Measurements from ENCODE around the gene FBXO28.
"Not testable (repeated sequence)": the region's sequence is repeated elsewhere in the genome, so short reads cannot be mapped to it uniquely, and the experiment has no call there.

Gene FBXO28, protein sequence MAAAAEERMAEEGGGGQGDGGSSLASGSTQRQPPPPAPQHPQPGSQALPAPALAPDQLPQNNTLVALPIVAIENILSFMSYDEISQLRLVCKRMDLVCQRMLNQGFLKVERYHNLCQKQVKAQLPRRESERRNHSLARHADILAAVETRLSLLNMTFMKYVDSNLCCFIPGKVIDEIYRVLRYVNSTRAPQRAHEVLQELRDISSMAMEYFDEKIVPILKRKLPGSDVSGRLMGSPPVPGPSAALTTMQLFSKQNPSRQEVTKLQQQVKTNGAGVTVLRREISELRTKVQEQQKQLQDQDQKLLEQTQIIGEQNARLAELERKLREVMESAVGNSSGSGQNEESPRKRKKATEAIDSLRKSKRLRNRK

DNA sequence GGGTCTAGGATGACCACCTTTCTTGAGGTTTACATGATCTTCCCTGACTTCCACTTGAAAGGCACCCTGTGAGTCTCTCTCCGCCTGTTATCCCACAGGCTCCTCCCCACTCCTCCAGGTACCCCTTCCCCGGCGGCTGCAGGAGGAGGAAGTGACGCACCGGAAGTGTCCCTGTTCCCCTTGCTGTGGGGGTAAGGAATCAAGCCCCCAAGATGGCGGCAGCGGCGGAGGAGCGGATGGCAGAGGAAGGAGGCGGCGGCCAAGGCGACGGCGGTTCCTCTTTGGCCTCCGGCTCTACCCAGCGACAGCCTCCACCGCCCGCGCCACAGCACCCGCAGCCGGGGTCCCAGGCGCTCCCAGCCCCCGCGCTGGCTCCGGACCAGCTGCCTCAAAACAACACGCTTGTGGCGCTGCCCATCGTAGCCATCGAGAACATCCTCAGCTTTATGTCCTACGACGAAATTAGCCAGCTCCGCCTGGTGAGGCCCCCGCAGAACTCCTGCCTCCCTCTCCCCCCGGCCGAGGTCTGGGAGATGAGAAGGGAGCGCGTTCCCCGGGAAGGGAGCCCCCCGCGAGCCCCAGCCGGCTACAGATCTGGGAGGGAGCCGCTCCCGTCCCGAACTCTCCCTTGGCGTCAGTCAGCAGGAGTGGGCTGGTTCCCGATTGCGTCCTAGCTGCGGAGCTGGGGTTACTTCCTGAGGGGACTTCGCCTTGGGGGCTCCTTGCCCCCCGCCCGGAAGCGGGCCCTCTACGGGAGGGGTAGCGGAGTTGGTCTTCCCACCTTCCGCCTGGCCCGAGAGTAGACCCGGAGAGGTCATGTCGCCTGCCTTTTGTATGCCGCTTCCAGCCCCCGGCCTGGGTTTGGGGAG, at the start of gene FBXO28:
Gene FBXO28, plus strand, starts transcription at position 194 of the 869 bp plus-strand sequence. Its CDS starts 19 bp downstream, at position 213.
- DNase-seq = peak; percentile 93

DNA sequence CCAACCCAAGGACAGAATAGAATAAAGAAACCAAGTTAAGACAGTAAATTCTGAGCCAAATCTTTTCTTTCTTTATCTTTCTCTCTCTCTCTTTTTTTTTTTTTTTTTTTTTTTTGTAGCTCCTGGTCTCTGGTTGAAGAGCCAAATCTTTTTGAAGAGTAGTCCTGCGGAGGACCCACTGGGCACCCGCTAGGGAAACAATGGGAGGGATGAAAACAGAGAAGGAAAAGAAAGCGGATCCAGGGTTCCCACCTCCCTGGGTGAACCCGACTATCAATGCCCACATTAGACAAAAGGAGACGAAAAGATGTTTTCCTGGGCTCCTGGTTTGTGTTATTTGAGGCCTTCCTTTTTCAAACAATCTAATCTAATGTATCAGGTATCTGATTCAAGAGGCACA, 49.8 kb upstream of the FBXO28 start:
- DNase-seq = no peak

DNA sequence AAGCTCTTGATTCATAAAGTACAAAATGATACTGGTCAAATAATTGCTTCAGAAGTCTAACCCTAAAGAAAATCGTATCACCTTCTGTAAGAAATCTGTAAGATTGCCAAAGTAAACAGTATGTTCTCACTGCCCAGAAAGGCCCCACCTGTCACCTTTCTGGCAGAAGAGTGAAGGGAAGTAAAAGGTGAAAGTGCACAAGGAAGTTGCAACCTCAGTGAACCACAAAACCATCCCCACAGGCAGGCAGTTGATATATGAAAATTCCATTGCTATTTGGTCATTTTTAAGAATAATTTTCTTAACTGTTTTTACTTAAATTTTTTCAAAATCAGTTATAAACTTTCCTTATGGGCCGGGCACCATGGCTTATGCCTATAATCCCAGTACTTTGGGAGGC, 48.5 kb upstream of the FBXO28 start:
- no peak for DNase-seq

DNA sequence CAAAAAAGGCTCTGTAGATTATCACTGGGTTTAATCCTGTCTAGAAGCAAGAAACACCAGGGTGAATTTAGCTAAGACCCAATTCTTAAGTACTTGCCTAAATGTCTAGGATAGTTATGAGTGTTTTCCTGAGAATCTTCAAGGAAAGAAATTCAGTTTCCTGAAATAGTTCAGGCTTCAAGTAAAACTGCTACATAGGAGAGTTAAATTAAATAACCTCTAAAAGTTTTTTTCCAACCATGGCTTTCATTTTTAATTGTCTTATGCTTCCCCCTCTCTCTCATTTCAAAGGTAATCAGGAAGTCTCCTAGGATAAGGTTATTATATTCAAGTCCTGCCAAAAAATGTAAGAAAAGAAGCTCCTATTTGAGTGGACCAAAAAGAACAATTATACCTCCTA, 46.7 kb upstream of the FBXO28 start:
- DNase-seq = no peak

DNA sequence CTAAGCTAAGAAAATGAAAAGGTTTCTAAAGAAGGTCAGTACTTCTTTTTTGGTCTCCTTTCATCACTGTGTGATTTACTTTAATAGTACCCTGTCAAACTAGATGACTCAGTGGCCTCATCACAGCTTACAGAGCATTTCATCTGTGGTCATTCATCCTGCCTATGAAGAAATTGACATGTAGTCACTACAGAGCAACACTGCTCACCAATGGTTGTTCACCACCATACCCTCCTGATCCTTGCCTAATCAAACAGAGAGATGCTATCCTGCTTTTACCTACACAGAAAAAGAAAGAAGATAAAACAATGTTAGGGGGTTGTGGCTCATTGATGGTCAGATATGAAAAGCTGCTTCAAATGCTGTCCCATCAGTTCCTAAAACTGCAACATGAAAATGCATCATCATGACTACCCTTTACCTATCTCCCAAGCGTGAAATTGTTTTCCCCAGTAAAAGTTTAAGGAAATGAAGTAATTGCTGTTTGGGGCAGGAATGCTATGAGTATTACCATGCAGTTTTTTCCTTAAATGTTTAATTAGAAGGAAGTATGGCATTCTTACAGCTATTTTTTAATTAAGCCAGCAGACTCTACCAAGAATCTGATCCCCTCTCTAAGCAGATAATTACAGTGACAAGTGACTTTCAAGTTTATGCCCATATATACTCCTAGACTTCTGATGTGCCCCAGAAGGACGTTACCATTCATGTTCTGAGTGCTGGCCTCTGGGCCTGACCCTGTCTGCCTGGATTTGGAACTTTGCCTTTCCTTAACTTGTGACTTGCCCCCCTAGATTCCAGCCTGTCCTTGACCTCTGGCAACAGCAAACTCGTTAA, 46.1 kb upstream of the FBXO28 start:
- DNase-seq = no peak

DNA sequence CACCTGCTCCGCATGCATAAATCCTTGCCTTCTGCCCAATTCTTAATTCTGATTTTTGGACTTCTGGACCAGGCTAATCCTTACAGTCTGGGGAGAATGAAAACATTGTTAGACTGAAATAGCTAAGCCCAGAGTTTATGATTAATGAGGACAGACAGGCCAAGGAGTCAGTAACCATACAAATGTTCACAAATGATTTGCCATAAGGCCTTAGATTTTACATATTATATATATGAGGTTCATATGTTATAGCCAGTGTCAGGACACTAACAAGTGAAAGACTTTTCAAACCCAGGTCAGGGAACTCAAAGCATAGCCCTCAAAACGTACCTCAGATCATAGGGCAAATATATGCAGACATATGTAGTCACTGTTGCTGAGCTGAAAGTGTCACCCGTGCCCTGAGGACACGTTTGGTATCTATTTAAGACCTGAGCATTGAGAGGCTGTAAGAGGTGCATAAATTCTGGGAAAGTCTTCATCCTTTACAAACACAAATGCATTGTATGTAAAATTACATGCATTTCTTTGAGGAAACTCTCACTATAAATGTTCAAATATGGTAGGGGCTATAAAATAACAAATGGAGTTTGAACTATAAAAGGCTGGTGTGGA, 45.3 kb upstream of the FBXO28 start:
- no peak for DNase-seq

DNA sequence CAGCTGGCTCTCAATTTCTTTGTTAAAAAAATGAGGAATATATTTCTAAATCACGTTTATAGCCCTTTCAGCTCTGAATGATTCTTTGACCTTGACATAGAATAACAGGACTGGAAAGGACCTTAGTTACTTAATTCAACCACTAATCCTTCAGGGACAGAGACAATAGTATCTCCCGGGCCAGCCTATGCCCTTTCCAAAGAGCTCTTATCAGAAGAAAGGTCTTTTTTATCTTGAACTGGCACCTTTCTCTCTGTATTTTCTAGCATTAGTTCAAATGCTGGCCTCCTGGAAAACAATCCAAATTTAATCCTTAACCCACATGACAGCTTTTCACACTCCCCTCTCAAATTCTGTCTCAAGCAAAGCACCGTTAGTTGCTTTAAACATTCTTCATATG, 44.8 kb upstream of the FBXO28 start:
- DNase-seq = no peak

DNA sequence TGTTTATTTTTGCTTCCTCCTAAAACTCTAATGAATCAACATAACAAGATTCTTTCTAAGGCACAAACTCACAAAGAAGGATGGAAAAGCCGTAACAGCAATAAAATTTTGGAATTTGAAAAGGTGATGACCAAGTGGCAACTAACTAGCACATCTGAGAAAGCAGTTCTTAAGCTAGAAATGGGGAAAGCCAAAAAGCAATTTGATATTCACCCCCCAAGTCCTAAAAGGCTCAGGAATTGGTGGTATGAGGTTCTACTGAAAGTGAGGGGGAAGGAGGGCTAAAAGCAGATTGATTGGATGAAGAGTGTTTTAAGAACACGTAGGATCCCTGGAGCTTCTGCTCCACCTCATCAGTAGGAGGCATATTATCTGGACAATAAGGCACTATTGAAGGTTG, 43.4 kb upstream of the FBXO28 start:
- no peak for DNase-seq

DNA sequence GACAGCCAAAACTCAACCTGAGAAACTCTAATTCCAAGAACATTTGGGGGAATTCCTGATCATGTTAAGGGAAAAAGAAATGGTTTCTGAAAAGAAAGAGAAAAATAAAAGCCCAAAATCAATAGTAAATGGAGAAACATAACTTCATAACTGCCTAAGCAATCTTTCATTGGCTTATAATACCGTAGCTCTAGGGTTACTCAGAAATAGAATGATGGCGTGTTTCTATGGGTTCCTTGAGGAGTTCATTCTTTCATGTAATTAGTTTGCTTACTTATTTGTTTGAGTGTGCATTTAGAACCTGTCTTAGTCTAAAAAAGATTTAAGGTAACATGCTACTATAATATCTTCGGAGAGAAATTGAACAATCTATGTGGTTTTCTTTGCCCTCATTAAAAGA, 37.5 kb upstream of the FBXO28 start:
- no peak for DNase-seq

DNA sequence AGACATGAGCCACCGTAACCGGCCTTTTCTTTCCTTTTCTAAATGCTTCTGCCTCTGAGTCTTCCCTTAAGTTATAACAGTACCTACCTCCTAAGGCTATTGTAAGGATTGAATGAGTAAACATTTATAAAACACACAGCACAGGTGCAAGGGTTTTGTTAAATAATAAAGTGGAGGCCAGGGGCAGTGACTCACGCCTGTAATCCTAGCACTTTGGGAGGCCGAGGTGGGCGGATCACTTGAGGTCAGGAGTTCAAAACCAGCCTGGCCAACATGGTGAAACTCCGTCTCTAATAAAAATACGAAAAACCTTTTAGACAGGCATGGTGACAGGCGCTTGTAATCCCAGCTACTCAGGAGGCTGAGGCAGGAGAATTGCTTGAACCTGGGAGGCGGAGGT, 34.3 kb upstream of the FBXO28 start:
- not testable (repeated sequence) for DNase-seq

DNA sequence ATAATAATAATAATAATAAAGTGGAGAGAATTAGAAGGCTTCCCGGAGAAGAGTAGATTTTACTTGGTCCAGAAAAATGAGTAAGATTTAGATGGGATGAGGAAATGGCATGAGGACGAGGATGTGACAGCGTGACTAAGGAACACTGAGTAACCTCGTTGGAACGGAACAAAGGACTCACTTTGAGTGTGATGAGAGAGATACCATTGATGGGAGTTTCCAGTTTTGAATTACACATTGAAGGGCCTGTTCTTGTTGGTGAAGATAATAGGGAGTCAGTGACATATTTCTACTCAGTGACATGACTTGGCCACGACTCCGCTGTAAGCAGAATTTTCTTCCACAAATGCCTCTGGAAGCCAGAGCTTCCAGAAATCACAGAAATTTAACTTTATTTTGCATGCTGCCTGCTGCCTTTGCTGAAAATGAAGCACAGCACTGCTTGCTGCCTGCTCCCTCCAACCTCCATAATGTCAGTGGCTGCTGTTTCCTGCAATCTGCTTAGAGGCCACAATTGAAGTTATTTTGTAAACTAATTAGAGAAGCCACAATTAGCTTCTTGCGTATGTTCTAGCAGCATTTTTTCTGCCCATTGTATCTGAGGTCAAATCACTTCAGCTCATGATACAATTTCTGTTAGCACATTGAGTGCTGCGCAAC, 33.7 kb upstream of the FBXO28 start:
- no peak for DNase-seq

DNA sequence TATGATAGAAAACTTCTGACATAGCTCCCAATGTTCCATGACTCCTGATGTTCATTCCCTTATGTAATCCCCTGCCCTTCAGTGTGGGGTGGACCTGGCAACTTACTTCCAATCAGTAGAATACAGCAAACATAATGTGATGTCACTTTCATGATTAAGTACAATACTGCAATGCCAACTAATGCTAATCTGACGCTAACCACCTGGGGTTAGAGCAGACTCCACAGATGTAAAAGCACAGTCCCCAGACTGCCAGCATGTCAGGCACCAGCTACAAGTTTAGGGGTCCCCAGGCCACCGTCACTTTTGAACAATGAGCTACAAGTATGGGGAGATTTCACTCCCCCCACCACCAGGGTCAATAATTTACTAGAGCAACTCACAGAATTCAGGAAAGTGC, 32.3 kb upstream of the FBXO28 start:
- no peak for DNase-seq

DNA sequence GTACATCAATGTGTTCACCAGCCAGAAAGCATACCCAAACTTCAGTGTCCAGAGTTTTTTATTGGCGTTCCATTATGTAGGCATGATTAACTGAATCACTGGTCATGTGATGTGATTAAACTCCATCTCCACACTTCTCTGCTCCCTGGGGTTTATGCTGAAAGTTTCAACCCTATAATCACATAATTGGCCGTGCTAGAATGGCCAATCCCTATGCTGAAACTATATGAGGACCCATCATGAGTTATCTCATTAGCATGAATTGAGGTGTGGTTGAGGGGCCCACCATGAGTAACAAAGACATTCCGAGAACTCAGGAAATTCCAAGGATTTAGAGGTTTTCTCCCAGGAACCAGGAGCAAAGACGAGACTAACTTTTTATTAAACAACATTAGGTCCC, 31.8 kb upstream of the FBXO28 start:
- no peak for DNase-seq

DNA sequence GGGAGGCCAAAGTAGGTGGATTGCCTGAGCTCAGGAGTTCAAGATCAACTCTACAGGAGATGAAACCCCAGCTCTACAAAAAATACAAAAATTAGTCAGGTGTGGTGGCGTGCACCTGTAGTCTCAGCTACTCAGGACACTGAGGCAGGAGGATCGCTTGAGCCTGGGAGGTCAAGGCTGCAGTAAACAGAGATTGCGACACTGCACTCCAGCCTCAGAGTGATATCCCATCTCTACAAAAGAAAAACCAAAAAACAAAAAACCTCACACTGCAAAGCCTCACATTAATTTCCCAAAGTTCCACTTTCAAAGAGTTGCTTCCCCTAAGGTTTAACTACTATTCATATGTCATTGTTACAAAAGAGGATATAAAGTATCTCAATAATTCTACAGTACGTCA, 29.0 kb upstream of the FBXO28 start:
- no peak for DNase-seq

DNA sequence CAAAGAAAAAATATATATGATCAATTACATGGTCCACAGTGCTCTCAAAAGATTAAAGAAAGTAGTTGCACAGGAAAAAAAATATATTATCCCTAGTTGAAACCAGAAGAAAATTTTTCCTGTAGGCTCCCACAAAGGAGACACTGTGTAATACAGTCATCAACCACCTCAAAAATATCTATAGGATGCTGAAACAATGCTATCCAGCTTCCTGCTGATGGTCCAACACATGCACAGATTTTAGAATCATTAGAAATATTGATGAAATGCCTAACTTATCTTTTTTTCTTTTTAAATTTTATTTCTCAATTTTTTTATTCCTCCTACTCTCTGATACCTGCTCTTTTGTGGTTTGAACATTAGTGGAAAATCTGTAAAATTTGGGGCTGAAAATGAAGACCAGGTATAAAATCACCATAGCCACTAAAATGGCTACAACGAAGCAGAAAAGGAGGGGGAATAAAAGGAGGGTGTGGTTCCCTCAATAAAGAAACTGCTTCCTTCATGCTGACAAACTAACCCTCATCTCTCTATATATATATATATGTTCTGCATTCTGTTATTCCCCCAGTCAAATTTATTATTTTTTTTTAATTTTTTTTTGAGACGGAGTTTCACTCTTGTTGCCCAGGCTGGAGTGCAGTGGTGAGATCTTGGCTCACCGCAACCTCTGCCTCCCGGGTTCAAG, 28.3 kb upstream of the FBXO28 start:
- no peak for DNase-seq

DNA sequence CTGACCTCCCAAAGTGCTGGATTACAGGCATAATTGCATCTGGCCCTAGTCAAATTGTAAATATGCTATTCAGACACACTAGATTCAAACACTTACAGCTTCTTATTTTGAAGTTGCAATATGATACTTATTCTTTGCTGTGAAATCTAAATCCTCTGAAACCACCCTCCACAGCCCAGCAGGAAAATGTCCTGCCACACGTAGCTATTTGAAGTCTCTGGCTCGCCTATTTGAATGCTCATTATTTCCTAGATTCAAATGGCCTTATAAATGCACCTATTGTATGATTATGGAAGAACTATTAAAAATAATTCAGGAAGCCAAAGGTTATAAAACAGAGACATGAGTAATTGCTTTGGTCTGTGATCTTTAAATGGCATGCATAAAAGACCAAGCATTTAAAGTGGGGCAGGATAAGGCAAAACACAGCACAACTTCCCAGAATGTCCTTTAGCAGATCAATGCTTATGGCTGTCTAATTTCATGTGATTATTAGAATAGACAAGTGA, 26.6 kb upstream of the FBXO28 start:
- DNase-seq = no peak

DNA sequence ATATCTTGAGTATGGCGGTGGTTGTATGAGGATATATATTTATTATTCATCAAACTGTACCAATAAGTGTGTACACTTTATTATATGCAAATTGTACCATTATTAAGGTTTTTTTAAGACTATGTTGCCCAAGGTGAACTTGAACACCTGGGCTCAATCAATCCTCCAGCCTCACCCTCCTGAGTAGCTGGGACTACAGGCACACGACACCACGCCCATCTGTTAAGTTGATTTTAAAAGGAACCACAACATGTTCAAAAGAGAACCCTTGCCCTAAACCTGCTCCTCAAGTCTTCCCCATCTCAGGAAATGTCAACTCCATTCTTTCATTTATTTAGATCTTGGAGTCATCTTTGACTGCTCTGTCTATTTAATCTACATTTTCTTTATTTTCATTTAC, 24.3 kb upstream of the FBXO28 start:
- no peak for DNase-seq

DNA sequence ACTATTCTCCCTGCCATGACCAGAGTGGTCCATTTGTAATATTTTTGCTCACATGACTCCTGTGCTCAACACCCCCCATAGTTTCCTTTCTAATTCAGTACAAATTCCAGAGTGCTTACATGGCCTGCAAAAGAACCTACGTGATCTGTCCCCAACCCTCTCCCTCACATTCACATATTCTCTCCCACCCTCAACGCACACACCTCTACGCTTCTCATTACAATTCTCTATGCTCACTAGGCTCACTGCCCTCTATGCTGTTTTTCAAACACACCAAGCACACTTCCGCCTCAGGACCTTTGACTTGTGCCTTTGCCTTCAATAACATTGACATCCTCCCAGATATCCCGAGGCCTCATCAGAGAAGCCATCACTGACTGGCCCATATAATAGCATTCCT, 23.8 kb upstream of the FBXO28 start:
- DNase-seq = no peak

DNA sequence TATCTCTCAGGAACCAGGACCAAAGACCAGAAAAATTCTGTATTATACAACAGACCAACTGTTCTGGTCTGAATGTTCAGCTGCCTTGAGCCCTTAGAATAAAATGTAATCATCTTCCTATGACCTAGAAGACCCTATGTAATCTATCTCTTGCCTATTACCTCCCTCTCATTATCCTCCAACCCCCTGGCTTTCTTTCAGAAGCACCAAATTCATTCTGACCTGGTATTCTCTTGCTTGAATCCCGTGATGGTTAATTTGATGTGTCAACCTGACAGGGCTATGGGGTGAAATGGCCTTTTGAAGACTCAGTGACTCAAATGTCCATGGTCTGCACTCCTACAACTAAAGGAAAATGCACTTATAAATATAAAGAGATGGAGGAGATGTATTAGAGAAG, 21.8 kb upstream of the FBXO28 start:
- no peak for DNase-seq

DNA sequence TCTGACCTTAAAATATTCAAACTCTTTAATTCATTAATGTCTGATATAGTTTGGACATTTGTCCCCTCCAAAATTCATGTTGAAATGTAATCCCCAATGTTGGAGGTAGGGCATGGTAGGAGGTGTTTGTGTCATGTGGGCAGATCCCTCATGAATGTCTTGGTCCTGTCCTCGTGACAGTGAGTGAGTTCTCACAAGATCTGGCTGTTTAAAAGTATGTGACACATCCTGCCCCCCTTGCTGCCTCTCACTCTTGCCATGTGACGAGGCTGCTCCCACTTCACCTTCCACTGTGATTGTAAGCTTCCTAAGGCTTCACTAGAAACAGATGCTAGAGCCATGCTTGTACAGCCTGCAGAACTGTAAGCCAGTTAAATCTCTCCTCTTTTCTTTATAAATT, 21.3 kb upstream of the FBXO28 start:
- no peak for DNase-seq

DNA sequence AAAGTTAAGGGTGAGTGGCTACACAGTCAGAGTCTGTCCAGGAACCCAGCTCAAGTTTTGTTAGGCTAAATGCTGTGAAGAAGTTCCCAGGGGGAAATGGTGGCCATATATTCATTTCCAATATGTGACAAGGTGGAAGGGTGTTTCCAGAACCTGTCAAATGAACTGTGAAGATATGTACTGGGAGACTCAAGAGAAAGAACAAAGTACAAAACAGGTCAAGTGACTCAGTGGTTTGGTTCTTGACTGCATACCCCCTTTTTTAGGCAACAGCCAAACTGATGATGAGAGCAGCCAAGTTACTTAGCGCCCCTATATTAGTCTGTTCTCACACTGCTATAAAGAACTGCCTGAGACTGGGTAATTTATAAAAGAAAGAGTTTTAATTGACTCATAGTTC, 18.6 kb upstream of the FBXO28 start:
- no peak for DNase-seq

DNA sequence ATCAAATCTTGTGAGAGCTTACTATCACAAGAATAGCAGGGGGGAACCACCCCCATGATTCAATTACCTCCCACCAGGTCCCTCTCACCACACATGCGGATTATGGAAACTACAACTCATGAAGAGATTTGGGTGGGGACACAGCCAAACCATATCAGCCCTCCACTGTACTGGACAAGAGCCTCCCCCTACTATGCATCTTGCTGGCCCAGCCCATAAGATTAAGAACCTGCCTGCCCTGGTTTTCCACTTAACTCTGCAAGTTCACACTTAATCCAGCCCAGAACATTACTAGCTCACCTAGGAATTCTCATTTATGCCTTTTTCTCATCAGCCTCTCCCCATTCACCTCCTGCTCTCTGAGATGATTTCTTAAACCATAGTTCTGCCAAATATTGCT, 18.0 kb upstream of the FBXO28 start:
- DNase-seq = no peak

All from activated CD8-positive, alpha-beta memory T cell treated with anti-CD3 and anti-CD28 coated beads, Interleukin-2, amount 50 U/mL, for 4 hours (primary cell).